ENCODE results near the gene TNFRSF25.
A peak's percentile ranks its signal among the peaks of the same experiment; 100 is the strongest.
"Not testable (repeated sequence)": the region's sequence is repeated elsewhere in the genome, so short reads cannot be mapped to it uniquely, and the experiment has no call there.

Gene TNFRSF25

DNA sequence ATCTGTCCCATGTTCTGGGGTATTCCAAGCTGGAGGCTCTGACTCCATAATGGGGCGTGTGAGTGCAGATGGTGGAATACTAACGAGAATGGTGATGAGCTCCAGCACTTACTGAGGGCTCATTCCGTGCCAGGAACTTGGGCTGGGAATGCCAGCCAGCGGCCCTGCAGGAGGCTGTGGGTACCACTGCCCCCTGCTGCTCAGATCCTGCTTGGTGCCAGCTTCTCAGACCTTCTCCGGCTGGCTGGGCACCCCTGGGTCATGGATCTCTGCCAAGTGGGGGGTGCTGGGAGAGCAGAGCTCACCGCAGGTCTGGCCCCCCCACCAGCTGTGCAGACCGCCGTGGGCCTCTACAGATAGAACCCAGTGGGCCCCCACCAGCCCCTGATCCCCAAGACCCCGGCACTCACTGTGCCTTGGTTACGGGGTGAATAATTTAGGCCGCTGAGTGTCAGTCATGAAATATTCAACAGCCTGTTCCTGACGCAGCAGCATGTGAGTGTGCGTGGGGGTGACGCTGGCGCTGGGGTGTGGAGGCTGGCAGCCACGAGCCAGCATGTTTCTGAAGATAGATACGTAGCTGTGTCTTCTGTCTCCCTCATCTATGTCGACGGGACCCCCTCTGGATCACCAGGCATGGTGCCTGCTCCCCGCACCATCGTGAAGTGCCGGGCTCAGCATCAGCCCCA, 28.8 kb downstream of the TNFRSF25 start:
- DNase-seq (ENCODE audit: low read depth in 2 of 3, low spot score in 1 of 3), result not testable (repeated sequence)

DNA sequence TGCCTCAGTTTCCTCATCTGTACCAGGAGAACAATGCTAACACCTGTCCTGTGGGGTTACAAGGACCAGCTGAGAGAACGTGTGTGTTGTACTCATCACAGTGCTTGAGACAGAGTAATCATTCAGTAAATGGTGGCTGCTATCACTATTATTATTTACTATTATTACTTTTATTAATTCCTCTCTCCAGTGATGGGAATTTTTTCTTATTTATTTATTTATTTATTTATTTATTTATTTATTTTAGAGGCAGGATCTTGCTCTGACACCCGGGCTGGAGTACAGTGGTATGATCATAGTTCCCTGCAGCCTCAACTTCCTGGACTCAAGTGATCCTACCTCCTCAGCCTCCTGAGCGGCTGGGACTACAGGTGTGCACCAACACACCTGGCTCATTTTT, 29.7 kb downstream of the TNFRSF25 start:
- not testable (repeated sequence) for DNase-seq (ENCODE audit: low read depth in 2 of 3, low spot score in 1 of 3)

DNA sequence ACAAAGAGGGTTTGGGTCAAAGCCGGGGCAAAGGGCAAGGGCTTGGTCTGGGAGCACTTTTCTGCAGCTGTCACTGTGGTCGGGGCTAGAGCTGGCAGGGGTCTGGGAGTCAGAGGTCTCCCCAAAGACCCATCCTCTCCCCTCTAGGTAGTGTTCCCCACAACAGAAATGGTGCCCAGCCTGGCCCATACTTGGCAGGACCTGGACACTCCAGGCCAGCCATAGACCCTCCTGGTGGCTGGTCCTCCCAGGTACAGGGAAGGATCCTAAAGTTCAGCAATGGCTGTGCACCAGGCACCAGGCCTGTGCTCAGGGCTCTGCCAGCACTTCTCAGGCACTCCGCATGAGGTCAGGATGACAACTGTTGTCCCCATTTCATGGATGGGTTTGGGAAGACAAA, 30.4 kb downstream of the TNFRSF25 start:
- no peak for DNase-seq (ENCODE audit: low read depth in 2 of 3, low spot score in 1 of 3)

- no peak for DNase-seq (ENCODE audit: low read depth in 2 of 3, low spot score in 1 of 3)
Observed at GRCh38 chr1:6435129-6435528, 30.8 kb downstream of the TNFRSF25 start.

- no peak for DNase-seq (ENCODE audit: low read depth in 2 of 3, low spot score in 1 of 3)
Observed at GRCh38 chr1:6434186-6434585, 31.8 kb downstream of the TNFRSF25 start.

- not testable (repeated sequence) for DNase-seq (ENCODE audit: low read depth in 2 of 3, low spot score in 1 of 3)
Observed at GRCh38 chr1:6431645-6432579, 34.1 kb downstream of the TNFRSF25 start.

GRCh38 chr1:6429660-6430411, 36.1 kb downstream of the TNFRSF25 start:
- DNase-seq (ENCODE audit: low read depth in 2 of 3, low spot score in 1 of 3), result not testable (repeated sequence)

- not testable (repeated sequence) for DNase-seq (ENCODE audit: low read depth in 2 of 3, low spot score in 1 of 3)
Observed at GRCh38 chr1:6428453-6428852, 37.5 kb downstream of the TNFRSF25 start.

DNA sequence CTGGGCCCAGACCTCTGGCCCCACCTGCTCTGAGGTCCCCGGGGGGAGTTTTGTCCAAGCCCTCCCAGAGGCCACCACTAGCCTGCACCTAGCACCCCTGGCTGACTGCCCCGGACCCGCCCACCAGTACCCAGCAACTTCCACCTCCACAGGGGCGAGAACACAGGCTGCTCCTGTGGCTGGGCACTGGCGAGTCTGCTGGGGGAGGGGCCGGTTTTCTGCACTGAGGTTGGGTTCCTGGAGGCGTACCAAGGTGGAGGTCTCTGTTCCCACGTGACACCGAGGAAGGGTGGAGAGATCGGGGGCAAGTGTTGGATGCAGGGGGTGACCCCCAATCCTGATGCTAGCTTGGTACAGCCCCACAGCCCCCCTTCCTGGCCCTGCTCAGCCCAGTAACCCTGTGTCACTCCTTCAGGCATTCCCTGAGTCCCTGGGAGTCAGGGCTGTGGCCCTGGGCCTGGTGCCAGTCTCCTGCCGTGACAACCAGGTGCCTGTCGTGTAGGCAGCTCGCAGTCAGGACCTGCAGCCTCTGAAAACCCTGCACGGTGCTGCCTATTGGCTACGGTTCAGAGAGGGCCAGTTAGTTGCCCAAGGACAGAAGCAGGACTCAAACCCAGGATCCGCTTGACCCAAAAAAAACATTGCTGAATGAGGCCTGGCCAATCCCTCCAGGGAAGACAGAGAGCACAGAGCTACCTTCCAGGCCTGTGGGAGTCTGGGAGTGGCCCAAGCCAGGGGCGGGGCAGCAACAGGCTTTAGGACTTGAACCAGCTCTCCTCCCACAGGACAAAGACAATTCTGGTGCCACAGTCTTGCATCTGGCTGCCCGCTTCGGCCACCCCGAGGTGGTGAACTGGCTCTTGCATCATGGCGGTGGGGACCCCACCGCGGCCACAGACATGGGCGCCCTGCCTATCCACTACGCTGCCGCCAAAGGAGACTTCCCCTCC, 38.3 kb downstream of the TNFRSF25 start:
- DNase-seq (ENCODE audit: low read depth in 2 of 3, low spot score in 1 of 3), result no peak

DNA sequence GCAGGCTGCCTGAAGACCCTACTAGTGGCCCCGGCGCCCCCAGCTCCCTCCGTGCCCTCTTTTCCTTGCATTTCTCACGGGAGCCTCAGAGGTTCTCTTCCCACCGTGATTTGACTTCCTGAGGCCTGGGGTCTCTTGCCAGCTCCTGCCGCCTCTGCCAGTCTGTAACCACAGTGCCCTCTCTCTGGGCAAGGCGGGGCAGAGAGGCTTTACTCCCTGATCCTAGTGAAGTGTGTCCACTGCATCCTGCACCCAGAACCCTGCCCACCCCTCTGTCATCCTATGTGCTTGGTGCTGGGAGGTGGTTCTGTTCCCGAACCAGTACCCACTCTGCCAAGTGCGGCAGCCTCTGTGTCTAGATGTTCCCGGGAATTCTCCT, 39.0 kb downstream of the TNFRSF25 start:
- DNase-seq (ENCODE audit: low read depth in 2 of 3, low spot score in 1 of 3), result no peak

DNA sequence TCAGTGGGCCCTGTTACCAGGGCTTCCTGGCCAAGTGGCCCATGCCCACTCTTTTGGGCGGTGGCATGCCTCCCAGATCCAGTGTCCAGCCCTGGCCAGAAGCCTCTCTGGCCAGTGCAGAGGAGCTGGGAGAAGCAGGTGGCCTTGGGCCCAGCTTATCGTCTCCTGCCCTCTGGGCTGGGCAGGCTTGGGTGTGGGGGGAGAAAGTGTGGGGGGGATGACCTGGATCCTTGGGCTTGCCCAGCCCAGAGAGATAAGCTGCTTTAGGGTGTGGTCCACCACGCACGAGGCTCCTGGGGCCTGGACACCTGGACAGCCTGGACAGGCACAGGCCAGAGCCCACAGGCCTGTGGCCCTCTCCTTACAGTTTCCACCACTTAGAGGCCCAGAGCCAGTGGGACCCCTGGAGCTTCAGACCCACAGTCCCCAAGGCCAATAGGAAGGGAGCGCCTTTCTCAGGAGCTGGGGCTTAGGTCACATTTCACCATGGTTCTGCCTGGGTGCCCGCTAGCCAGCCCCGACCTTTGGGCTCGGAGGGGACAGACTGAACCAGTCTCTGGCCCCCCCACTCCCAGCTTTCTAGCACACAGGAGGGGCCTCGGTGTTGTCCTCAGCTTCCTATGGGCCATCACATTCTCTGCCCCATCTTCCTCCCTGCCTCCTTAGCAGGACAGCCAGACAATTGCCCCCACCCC, 39.5 kb downstream of the TNFRSF25 start:
- DNase-seq (ENCODE audit: low read depth in 2 of 3, low spot score in 1 of 3), result no peak

DNA sequence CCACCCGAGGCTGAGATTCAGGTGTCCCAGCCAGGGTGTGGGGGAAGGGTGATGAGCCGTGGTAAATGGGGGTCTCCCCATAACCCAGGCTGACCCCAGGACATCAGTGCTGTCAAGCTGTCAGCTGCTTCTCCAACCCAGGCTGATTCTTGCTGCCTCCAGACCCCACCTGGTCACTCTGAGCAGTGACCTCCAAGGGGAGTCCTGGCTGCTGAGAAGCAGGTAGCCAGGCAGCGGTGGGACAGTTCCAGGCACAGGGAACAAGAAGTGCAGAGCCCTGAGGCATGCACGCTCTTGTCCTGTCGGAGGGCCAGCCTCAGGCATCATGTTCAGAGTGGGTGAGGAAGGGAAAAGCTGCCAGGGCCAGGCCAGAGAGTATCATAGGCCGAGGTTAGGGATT, 40.3 kb downstream of the TNFRSF25 start:
- DNase-seq (ENCODE audit: low read depth in 2 of 3, low spot score in 1 of 3), result no peak

DNA sequence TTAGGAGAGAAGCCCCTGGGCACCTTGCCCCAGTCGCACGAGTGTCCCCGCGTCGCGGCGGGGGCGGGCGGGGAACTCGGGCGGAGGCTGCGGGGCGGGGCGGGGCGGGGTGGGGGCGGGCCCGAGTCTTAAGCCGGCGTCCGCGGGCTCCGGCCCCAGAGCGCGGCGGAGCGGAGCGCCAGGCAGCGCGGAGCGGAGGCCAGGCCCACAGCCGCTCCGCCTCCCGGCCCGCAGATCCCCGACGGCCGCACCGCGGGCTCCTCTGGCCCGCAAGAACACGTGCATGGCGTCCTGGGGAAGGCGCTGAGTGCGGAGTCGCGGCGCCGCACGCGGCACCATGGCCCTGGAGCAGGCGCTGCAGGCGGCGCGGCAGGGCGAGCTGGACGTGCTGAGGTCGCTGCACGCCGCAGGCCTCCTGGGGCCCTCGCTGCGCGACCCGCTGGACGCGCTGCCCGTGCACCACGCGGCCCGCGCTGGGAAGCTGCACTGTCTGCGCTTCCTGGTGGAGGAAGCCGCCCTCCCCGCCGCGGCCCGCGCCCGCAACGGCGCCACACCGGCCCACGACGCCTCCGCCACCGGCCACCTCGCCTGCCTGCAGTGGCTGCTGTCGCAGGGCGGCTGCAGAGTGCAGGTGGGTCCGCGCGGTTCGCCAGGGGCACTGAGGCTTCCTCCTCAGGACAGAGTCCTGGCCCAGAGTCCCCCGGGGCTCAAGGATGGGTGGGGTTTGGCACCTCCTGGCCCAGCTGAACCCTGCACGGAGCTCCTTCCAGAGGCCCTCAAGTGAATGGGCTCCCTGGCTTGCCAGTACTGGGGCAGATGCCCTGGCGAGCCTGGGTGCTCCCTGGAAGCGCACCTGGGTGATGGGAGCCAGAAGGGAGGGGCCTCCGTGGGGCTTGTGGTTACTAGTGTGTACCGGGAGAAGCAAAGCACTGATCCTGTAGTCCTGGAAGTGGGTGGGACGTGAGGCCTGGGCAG, 41.1 kb downstream of the TNFRSF25 start, which contains the start of gene ESPN:
TSS of gene ESPN (plus strand) at position 158 of the 975 bp plus-strand sequence. CDS start at position 338, 180 bp downstream.
- DNase-seq (ENCODE audit: low read depth in 2 of 3, low spot score in 1 of 3), result no peak

DNA sequence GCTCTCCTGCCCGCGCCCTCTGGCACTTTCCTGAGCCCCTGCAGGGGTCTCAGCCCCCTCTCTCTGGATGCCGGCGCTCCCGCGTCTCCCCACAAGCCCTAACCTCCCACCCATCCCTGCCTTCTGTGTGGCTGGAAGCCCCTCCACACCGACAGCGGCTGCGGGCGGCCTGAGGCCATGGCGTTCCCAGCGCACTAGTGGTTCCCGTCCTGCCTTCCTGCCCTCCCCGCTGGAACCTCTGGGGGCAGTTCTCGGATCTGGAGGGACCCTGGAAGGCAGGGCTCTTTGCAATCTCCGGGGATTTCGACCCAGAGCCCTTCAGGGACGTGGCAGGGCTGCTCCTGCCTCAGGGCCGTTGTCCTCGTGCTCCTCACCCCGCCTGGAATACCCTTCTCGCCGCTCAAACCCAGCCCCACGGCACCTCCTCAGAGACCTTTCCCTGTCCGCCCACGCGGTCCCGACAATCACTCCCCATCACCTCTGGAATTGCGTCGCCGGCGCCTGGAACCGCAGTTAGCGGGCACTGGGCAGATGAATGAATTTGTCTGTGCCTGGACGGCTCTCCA, 41.9 kb downstream of the TNFRSF25 start:
- no peak for DNase-seq (ENCODE audit: low read depth in 2 of 3, low spot score in 1 of 3)

DNA sequence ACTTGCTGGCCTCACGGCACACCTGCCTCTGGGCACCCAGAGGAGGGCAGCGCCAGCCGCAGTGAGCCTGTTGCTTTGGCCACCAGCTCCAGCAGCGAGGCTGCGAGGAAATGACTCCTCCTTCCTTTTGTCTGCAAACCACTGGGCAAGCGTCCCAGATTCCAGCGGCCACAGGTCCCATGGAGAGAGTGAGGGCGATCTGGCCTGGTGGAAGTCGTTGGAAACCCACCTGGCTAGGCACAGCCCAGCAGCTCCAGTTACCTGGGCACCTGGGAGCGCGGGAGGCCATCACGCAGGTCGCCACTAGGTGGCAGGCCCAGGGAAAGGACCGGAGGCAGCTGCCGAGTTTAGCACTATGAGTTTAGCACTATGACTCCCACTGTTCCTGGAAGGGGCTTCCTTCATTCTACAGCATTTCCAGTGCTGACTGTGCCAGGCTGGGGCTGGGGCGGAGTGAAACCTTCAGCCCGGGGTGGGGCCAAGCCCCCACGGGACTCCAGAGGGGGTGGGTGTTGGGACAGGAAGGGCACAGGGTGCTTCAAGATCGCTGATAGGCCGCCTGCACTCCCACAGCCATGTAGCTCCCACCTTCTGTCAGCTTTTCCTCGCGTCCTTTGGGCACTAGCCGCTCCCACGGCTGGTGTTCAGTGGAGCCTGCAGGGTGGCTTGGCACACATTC, 42.5 kb downstream of the TNFRSF25 start:
- peak; percentile 46 to 72 (median 58) for DNase-seq (ENCODE audit: low read depth in 2 of 3, low spot score in 1 of 3)

- no peak for DNase-seq (ENCODE audit: low read depth in 2 of 3, low spot score in 1 of 3)
Observed at GRCh38 chr1:6421266-6421665, 44.7 kb downstream of the TNFRSF25 start.

DNA sequence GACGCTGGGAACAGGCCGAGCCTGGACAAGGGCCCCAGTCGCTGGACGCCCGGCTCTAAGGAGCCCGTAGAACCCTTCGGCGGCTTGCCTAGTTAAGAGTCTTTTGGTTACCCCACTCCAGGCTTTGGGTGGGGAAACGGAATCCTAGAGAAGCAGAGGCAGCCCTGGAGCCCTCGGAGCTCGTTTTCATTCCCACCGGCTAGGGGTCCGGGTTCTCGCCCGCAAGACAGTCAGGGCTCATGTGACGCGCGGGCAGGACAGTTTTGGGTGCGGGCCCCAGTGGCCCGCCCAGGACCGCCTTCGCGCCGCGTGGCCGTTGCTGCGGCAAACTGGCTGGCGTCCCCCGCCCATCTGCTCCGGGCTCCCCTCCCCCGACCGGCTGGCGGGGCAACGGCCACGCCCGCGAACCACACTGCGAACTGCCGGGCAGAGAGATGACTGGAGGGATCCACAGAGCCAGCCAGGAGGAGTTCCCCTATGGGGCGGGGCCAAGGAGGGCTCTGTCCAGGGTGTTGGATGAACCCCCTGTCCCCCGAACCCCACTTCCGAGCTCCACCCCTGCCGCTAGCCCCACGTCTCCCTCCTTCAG, 45.4 kb downstream of the TNFRSF25 start:
- no peak for DNase-seq (ENCODE audit: low read depth in 2 of 3, low spot score in 1 of 3)

All from stimulated activated CD4-positive, alpha-beta T cell treated with anti-CD3 and anti-CD28 coated beads, Interleukin-12 subunit alpha, Interleukin-12 subunit beta, amount 100 ng/mL, for 48 hours (primary cell).